ENCODE measurements around the gene CASQ1. TPM values are rescaled to one million over a fixed set of nuclear protein-coding genes. Genes with fewer than 3 reads are reported as not detected.

Gene CASQ1
- total and polyA plus RNA-seq, 9 of the 15 experiments (the other 6 are each of a cell fraction or from before 2014, with no cell fraction given) = not detected

DNA sequence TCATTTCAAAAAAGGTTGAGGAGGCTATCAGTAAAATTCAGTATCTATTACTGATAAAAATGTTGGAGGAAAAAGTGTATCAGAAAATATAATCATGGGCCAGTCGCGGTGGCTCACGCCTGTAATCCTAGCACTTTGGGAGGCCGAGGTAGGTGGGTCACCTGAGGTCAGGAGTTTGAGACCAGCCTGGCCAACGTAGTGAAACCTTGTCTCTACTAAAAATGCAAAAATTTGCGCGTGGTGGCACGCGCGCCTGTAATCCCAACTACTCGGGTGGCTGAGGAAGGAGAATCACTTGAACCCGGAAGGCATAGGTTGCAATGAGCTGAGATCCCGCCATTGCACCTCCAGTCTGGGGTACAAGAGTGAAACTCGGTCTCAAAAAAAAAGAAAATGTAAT is 44.3 kb upstream of the CASQ1 start (continued):
- TF ChIP-seq, protein P1, sequence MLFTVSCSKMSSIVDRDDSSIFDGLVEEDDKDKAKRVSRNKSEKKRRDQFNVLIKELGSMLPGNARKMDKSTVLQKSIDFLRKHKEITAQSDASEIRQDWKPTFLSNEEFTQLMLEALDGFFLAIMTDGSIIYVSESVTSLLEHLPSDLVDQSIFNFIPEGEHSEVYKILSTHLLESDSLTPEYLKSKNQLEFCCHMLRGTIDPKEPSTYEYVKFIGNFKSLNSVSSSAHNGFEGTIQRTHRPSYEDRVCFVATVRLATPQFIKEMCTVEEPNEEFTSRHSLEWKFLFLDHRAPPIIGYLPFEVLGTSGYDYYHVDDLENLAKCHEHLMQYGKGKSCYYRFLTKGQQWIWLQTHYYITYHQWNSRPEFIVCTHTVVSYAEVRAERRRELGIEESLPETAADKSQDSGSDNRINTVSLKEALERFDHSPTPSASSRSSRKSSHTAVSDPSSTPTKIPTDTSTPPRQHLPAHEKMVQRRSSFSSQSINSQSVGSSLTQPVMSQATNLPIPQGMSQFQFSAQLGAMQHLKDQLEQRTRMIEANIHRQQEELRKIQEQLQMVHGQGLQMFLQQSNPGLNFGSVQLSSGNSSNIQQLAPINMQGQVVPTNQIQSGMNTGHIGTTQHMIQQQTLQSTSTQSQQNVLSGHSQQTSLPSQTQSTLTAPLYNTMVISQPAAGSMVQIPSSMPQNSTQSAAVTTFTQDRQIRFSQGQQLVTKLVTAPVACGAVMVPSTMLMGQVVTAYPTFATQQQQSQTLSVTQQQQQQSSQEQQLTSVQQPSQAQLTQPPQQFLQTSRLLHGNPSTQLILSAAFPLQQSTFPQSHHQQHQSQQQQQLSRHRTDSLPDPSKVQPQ (CRISPR knock-in tag; IDR thresholded peaks at IDR 0.05; ENCODE audit: borderline replicate concordance) = no peak
- TF ChIP-seq ADNP (tag; IDR thresholded peaks at IDR 0.05) (no peak), ZSCAN32 (CRISPR knock-in tag; IDR thresholded peaks at IDR 0.05) (no peak), NELFE (IDR thresholded peaks at IDR 0.05; ENCODE audit: insufficient read depth, insufficient read length) (no peak)
- TF ChIP-seq, protein P2, sequence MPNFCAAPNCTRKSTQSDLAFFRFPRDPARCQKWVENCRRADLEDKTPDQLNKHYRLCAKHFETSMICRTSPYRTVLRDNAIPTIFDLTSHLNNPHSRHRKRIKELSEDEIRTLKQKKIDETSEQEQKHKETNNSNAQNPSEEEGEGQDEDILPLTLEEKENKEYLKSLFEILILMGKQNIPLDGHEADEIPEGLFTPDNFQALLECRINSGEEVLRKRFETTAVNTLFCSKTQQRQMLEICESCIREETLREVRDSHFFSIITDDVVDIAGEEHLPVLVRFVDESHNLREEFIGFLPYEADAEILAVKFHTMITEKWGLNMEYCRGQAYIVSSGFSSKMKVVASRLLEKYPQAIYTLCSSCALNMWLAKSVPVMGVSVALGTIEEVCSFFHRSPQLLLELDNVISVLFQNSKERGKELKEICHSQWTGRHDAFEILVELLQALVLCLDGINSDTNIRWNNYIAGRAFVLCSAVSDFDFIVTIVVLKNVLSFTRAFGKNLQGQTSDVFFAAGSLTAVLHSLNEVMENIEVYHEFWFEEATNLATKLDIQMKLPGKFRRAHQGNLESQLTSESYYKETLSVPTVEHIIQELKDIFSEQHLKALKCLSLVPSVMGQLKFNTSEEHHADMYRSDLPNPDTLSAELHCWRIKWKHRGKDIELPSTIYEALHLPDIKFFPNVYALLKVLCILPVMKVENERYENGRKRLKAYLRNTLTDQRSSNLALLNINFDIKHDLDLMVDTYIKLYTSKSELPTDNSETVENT (CRISPR knock-in tag; IDR thresholded peaks at IDR 0.05) = no peak

DNA sequence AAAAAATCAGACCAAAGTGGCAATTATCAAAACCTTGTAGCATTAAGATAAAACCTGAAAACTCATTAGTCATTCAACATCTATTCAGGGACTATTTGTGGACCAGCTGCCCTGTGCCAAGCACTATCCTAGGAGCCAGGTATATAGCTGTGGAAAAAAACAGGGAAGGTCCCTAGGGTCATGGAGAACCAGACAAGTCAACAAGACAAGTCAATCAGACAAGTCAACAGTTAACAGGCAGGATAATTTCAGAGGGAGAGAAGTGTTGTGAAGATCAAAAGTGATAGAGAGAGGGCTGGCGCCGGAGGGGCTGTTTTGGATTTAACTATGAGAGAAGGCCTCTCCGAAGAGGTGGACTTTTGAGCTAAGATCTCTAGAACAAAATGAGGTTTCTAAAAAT is 42.3 kb upstream of the CASQ1 start:
- no peak for FAIRE-seq
- ChIA-PET CTCF (ENCODE audit: low intra/inter-chr PET ratio) (no interaction called here), POLR2A (interaction anchor here (0.8 to 1.4 kb wide), 2 partner anchors 13 kb away, joined by 3 read pairs; no protein-coding TSS in a partner anchor)
- no peaks in the 10 kb centered on the region for H4K20me1 ChIP-seq (replicated peaks; ENCODE audit: control insufficient read depth, insufficient read depth, low read length)
- WGBS (ENCODE audit: insufficient coverage, low coverage, missing lambda C conversion rate) = 6% methylated on average over 3 of the region's 3 CpGs
- no peak for DNase-seq (ENCODE audit: extremely low read depth in 1 of 4, low spot score in 3 of 4)
- H3K27me3 ChIP-seq (ENCODE audit: control insufficient read depth in 2 of 2, insufficient read depth in 2 of 2, low read length in 2 of 2) = peaks cover 12 to 26% of the 10 kb centered on the region in 2 experiments; a peak in 3 of 5 replicates
- no peak overlapping the region for H3K4me3 ChIP-seq
- no peak overlapping the region for H3K9ac ChIP-seq (ENCODE audit: insufficient read depth in 1 of 2, low read depth in 2 of 2, low read length in 2 of 2)
- H3K4me1 ChIP-seq (replicated peaks in 1 of 2; ENCODE audit: control insufficient read depth in 2 of 2, insufficient read depth in 2 of 2, low read length in 2 of 2) = no peaks in the 10 kb centered on the region
- no peak overlapping the region for H3K4me2 ChIP-seq (ENCODE audit: insufficient read depth, low read length)
- H3K36me3 ChIP-seq (ENCODE audit: control insufficient read depth, insufficient read depth, low read length) = no peaks in the 10 kb centered on the region
- no peaks in the 10 kb centered on the region for H3K79me2 ChIP-seq (ENCODE audit: control insufficient read depth, insufficient read depth, low read length)
- in situ Hi-C loops (cut with MboI) (no loop called here), intact Hi-C loops (cut with micrococcal nuclease) (no loop called here)
- no peak overlapping the region for H2AFZ ChIP-seq (ENCODE audit: low read depth, low read length)
- no peak for ATAC-seq
- H3K9me1 ChIP-seq (ENCODE audit: control insufficient read depth, insufficient read depth, low read length) = no peaks in the 10 kb centered on the region
- H3K27ac ChIP-seq (ENCODE audit: extremely low read depth, low read depth, low read length) = no peak overlapping the region
- H3K9me3 ChIP-seq (replicated peaks; ENCODE audit: control insufficient read depth, insufficient read depth, low read depth, low read length) = no peaks in the 10 kb centered on the region
- BruUV-seq (replicated peaks) = no TSS peak
- TF ChIP-seq NFIC (IDR thresholded peaks at IDR 0.05) (no peak), ZNF143 (CRISPR knock-in tag; IDR thresholded peaks at IDR 0.05) (no peak), TEAD1 (CRISPR knock-in tag; IDR thresholded peaks at IDR 0.05) (no peak), TCF7L2 (IDR thresholded peaks at IDR 0.05; ENCODE audit: low read depth, low read length) (no peak), FOSL1 (tag; conservative IDR thresholded peaks at IDR 0.05) (no peak)
- TF ChIP-seq, protein P3, sequence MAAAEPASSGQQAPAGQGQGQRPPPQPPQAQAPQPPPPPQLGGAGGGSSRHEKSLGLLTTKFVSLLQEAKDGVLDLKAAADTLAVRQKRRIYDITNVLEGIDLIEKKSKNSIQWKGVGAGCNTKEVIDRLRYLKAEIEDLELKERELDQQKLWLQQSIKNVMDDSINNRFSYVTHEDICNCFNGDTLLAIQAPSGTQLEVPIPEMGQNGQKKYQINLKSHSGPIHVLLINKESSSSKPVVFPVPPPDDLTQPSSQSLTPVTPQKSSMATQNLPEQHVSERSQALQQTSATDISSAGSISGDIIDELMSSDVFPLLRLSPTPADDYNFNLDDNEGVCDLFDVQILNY (CRISPR knock-in tag; IDR thresholded peaks at IDR 0.05) = no peak
- TF ChIP-seq, protein P4, sequence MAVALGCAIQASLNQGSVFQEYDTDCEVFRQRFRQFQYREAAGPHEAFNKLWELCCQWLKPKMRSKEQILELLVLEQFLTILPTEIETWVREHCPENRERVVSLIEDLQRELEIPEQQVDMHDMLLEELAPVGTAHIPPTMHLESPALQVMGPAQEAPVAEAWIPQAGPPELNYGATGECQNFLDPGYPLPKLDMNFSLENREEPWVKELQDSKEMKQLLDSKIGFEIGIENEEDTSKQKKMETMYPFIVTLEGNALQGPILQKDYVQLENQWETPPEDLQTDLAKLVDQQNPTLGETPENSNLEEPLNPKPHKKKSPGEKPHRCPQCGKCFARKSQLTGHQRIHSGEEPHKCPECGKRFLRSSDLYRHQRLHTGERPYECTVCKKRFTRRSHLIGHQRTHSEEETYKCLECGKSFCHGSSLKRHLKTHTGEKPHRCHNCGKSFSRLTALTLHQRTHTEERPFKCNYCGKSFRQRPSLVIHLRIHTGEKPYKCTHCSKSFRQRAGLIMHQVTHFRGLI (CRISPR knock-in tag; IDR thresholded peaks at IDR 0.05) = no peak

Data from K562 (cell line).